A549 (cell line): ENCODE measurements around the gene SRRD. TPM values are rescaled to one million over a fixed set of nuclear protein-coding genes. Genes with fewer than 3 reads are reported as not detected.

Source experiments
- ATAC-seq, 2 experiments: fragments of 200-7000 bp in 1 of 2; fragments of >200 bp in 1 of 2; cut with Nextera tagmentation in 1 of 2; cut with Tn5 transposase in 1 of 2; 3 replicates each; pipeline versions ENCODE4 v1.8.0 to v1.9.1; 2018 to 2020; ENCODE audit warnings: mild to moderate bottlenecking in 1 of 2, moderate library complexity in 1 of 2
- CTCF ChIA-PET: fragments of 300-600 bp; sonication (Branson Sonifier 250); formaldehyde crosslinking; extraction: SDS; loops from one replicate; lab custom pipeline; 2021; ENCODE audit warnings: antibody characterized with exemption, inconsistent platforms; lab: Yijun Ruan, JAX
- POLR2A ChIA-PET: fragments of 350-600 bp; formaldehyde crosslinking; extraction: SDS; loops from one replicate; lab custom pipeline; 2021; ENCODE audit warnings: antibody characterized with exemption, inconsistent platforms; lab: Yijun Ruan, JAX
- DNase-seq, 2 experiments: peaks; one replicate each; pipeline versions ENCODE4 v3.0.0 to v3.0.0-alpha.2; 2011 to 2016; ENCODE audit warnings: low read depth in 1 of 2, low spot score in 1 of 2
- FAIRE-seq: peaks from 2 replicates; lab custom pipeline; 2011; peaks lifted over from hg19 to GRCh38; lab: Jason Lieb, UNC
- H3K27ac ChIP-seq, 2 experiments: fragments of >200 bp; sonication (Bioruptor Twin); formaldehyde crosslinking; 3 replicates each; pipeline ENCODE4 v1.5.1; 2016 to 2017
- H3K4me1 ChIP-seq: fragments of >200 bp; sonication (Bioruptor Twin); formaldehyde crosslinking; 3 replicates; pipeline ENCODE4 v1.6.1; 2016
- H3K4me2 ChIP-seq: fragments of >200 bp; sonication (Bioruptor Twin); formaldehyde crosslinking; 3 replicates; pipeline ENCODE4 v1.6.1; 2016
- H3K4me3 ChIP-seq: fragments of >200 bp; sonication (Bioruptor Twin); formaldehyde crosslinking; 3 replicates; pipeline ENCODE4 v1.5.1; 2016
- H3K9me3 ChIP-seq: fragments of >200 bp; sonication (Bioruptor Twin); formaldehyde crosslinking; 3 replicates; pipeline ENCODE4 v1.6.1; 2016
- BHLHE40 ChIP-seq: IDR thresholded peaks from 2 replicates; pipeline ENCODE4 v1.6.1; 2012; ENCODE audit warnings: low read depth, low read length, inconsistent platforms
- CBX8 ChIP-seq: fragments of 200-600 bp; sonication (generic); IDR thresholded peaks from 2 replicates; pipeline ENCODE4 v1.6.1; 2016
- ESRRA ChIP-seq: fragments of 150-350 bp; IDR thresholded peaks from 2 replicates; pipeline ENCODE4 v1.6.1; 2014; ENCODE audit warnings: mild to moderate bottlenecking, low read length, borderline replicate concordance
- FOSB ChIP-seq: fragments of 250-450 bp; sonication (Bioruptor Pico); IDR thresholded peaks from 2 replicates; pipeline ENCODE4 v1.5.0; 2020; ENCODE audit warnings: mild to moderate bottlenecking, moderate library complexity
- FOSL2 ChIP-seq, 2 experiments: fragments of 450-650 bp in 1 of 2; fragments of >200 bp in 1 of 2; sonication (Bioruptor Twin) in 1 of 2; formaldehyde crosslinking; IDR thresholded peaks; 2 replicates each; pipeline versions ENCODE4 v1.5.0 to v1.6.1; 2016 to 2020; ENCODE audit warnings: mild to moderate bottlenecking in 1 of 2, moderate library complexity in 1 of 2
- FOXS1 ChIP-seq: fragments of 250-450 bp; sonication (Bioruptor Pico); IDR thresholded peaks from 2 replicates; pipeline ENCODE4 v1.5.0; 2020; ENCODE audit warnings: mild to moderate bottlenecking, moderate library complexity
- GATA3 ChIP-seq: IDR thresholded peaks from 2 replicates; pipeline ENCODE4 v1.6.1; 2012; ENCODE audit warnings: borderline replicate concordance
- HDAC2 ChIP-seq: fragments of 200-600 bp; sonication (generic); IDR thresholded peaks from 2 replicates; pipeline ENCODE4 v1.6.1; 2016
- HEYL ChIP-seq: fragments of 250-450 bp; sonication (Bioruptor Pico); IDR thresholded peaks from 2 replicates; pipeline ENCODE4 v1.8.0; 2021; ENCODE audit warnings: mild to moderate bottlenecking, moderate library complexity
- HOXB13 ChIP-seq: fragments of 250-450 bp; sonication (Bioruptor Pico); IDR thresholded peaks from 2 replicates; pipeline ENCODE4 v1.5.0; 2020; ENCODE audit warnings: low read depth, mild to moderate bottlenecking, moderate library complexity
- HOXB5 ChIP-seq: fragments of 250-450 bp; sonication (Bioruptor Pico); IDR thresholded peaks from 2 replicates; pipeline ENCODE4 v1.5.0; 2020; ENCODE audit warnings: mild to moderate bottlenecking, moderate library complexity
- JUNB ChIP-seq: fragments of >200 bp; sonication (Bioruptor Twin); formaldehyde crosslinking; IDR thresholded peaks from 2 replicates; pipeline ENCODE4 v1.6.1; 2016
- KDM1A ChIP-seq: fragments of 200-600 bp; sonication (generic); IDR thresholded peaks from 2 replicates; pipeline ENCODE4 v1.6.1; 2016; ENCODE audit warnings: low read depth, mild to moderate bottlenecking
- NFE2L2 ChIP-seq: fragments of 150-350 bp; conservative IDR thresholded peaks from 2 replicates; pipeline ENCODE4 v1.6.1; 2014; ENCODE audit warnings: low read length
- PHF8 ChIP-seq: fragments of 200-600 bp; sonication (generic); IDR thresholded peaks from 2 replicates; pipeline ENCODE4 v1.6.1; 2016; ENCODE audit warnings: low read depth, mild to moderate bottlenecking, antibody characterized with exemption, moderate library complexity, borderline replicate concordance
- POLR2A ChIP-seq: IDR thresholded peaks from 2 replicates; pipeline ENCODE4 v1.6.1; 2012; ENCODE audit warnings: mild to moderate bottlenecking, low read length
- POLR2AphosphoS2 ChIP-seq: conservative IDR thresholded peaks from 2 replicates; pipeline ENCODE4 v1.6.1; 2012; ENCODE audit warnings: low read length, improper control_type of control experiment, inconsistent platforms
- RARB ChIP-seq: fragments of 250-450 bp; sonication (Bioruptor Pico); IDR thresholded peaks from 2 replicates; pipeline ENCODE4 v1.8.0; 2021; ENCODE audit warnings: mild to moderate bottlenecking, moderate library complexity
- RFX5 ChIP-seq: fragments of 450-650 bp; IDR thresholded peaks from 2 replicates; pipeline ENCODE4 v1.7.1; 2014; ENCODE audit warnings: antibody characterized with exemption, mild to moderate bottlenecking, moderate library complexity
- RNF2 ChIP-seq: fragments of 200-600 bp; sonication (generic); IDR thresholded peaks from 2 replicates; pipeline ENCODE4 v1.6.1; 2016; ENCODE audit warnings: low read depth, mild to moderate bottlenecking, antibody characterized with exemption, moderate library complexity, borderline replicate concordance
- TP53 ChIP-seq: fragments of 250-450 bp; sonication (Bioruptor Pico); IDR thresholded peaks from 2 replicates; pipeline ENCODE4 v1.5.0; 2021; ENCODE audit warnings: mild to moderate bottlenecking, moderate library complexity
- ZC3H11A ChIP-seq: fragments of 450-650 bp; IDR thresholded peaks from 2 replicates; pipeline ENCODE4 v1.6.1; 2014; ENCODE audit warnings: antibody characterized with exemption, mild to moderate bottlenecking
- ZFP36 ChIP-seq: fragments of 450-650 bp; IDR thresholded peaks from 2 replicates; pipeline ENCODE4 v1.6.1; 2014; ENCODE audit warnings: borderline replicate concordance; ENCODE audit not compliant: partially characterized antibody
- ZNF302 ChIP-seq: fragments of 250-450 bp; sonication (Bioruptor Pico); IDR thresholded peaks from 2 replicates; pipeline ENCODE4 v1.9.0; 2021; ENCODE audit warnings: inconsistent platforms, mild to moderate bottlenecking, moderate library complexity
- WGBS: methylation state at CpG from one replicate; pipeline ENCODE4 v1.1.6; 2017; ENCODE audit errors: missing lambda C conversion rate; 5-methylcytosine and 5-hydroxymethylcytosine counted together
- polyA plus RNA-seq, 4 experiments: library from polyadenylated mRNA; depleted of rRNA in 3 of 4; stranded (reverse); fragments of >200 nt; fragmentation: RNase III in 1 of 4; extraction: RNeasy Plus Mini Kit Qiagen cat#74134 plus additional on column Dnase treatment in 1 of 4; gene quantifications; 2 replicates in 3 of 4; 3 replicates in 1 of 4; pipeline ENCODE4 v1.2.3, GENCODE V29; 2011 to 2017
- TF ChIP-seq, protein P1 (sequence below): fragments of >200 bp; sonication (Bioruptor Twin); formaldehyde crosslinking; IDR thresholded peaks from 2 replicates; pipeline ENCODE4 v1.6.1; 2016
- TF ChIP-seq, protein P2 (sequence below): IDR thresholded peaks from 2 replicates; pipeline ENCODE4 v1.6.1; 2012
- TF ChIP-seq, protein P3 (sequence below): fragments of 250-450 bp; sonication (Bioruptor Pico); IDR thresholded peaks from 2 replicates; pipeline ENCODE4 v1.5.0; 2020; ENCODE audit warnings: low read depth, mild to moderate bottlenecking, moderate library complexity
- TF ChIP-seq, protein P4 (sequence below): fragments of >200 bp; sonication (Bioruptor Twin); formaldehyde crosslinking; IDR thresholded peaks from 3 replicates; pipeline ENCODE4 v1.5.1; 2016
- TF ChIP-seq, protein P5 (sequence below): fragments of 150-350 bp; IDR thresholded peaks from 2 replicates; pipeline ENCODE4 v1.6.1; 2014; ENCODE audit warnings: low read depth, mild to moderate bottlenecking, low read length

SRRD gene
- polyA plus RNA-seq, 2 of the 4 experiments (the other 2 are of a cell fraction), result 14.1 to 36.4 TPM

DNA sequence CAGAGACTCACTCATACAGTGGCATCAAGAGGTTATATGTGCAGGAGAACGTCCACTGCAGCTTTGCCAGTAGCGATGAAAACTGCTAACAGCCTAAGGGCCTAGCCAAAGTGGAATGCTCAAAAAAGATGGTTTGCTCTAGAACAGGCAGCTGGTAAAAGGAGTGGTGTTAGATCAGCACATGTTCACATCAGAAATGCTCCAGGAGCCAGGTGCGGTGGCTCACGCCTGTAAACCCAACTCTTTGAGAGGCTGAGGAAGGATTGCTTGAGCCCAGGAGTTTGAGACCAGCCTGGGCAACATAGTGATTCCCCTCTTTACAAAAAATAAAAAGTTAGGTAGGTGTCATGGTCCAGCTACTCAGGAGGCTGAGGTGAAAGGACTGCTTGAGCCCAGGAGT, 38.9 kb downstream of the SRRD start:
- Histone ChIP-seq H3K4me3 (no peak overlapping the region), H3K4me1 (peaks cover 11% of the 10 kb centered on the region; the same call in 2 of the 3 replicates), H3K9me3 (no peaks in the 10 kb centered on the region), H3K4me2 (no peak overlapping the region), H3K27ac (no peak overlapping the region)
- DNase-seq, result no peak
- no peak for FAIRE-seq
- CTCF ChIA-PET, result interaction anchor here (1.3 kb wide), 1 partner anchor 20 kb away, joined by 4 read pairs; no protein-coding TSS in a partner anchor
- ATAC-seq, result no peak
- 83% methylated on average over 2 of the region's 4 CpGs for WGBS
- TF ChIP-seq NFE2L2, result no peak
- no peak for TF ChIP-seq JUNB
- no peak for TF ChIP-seq POLR2A
- no peak for TF ChIP-seq ZNF302 (CRISPR knock-in tag)
- TF ChIP-seq, protein P1, sequence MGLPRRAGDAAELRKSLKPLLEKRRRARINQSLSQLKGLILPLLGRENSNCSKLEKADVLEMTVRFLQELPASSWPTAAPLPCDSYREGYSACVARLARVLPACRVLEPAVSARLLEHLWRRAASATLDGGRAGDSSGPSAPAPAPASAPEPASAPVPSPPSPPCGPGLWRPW, result no peak
- TF ChIP-seq RFX5, result no peak
- TF ChIP-seq POLR2AphosphoS2, result no peak
- TF ChIP-seq KDM1A, result no peak
- no peak for TF ChIP-seq RARB
- no peak for TF ChIP-seq CBX8
- no peak for TF ChIP-seq TP53 (CRISPR knock-in tag)
- TF ChIP-seq FOXS1, result no peak
- TF ChIP-seq, protein P2, sequence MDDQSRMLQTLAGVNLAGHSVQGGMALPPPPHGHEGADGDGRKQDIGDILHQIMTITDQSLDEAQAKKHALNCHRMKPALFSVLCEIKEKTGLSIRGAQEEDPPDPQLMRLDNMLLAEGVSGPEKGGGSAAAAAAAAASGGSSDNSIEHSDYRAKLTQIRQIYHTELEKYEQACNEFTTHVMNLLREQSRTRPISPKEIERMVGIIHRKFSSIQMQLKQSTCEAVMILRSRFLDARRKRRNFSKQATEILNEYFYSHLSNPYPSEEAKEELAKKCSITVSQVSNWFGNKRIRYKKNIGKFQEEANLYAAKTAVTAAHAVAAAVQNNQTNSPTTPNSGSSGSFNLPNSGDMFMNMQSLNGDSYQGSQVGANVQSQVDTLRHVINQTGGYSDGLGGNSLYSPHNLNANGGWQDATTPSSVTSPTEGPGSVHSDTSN, result no peak
- TF ChIP-seq, protein P3, sequence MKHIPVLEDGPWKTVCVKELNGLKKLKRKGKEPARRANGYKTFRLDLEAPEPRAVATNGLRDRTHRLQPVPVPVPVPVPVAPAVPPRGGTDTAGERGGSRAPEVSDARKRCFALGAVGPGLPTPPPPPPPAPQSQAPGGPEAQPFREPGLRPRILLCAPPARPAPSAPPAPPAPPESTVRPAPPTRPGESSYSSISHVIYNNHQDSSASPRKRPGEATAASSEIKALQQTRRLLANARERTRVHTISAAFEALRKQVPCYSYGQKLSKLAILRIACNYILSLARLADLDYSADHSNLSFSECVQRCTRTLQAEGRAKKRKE (CRISPR knock-in tag), result no peak
- TF ChIP-seq, protein P4, sequence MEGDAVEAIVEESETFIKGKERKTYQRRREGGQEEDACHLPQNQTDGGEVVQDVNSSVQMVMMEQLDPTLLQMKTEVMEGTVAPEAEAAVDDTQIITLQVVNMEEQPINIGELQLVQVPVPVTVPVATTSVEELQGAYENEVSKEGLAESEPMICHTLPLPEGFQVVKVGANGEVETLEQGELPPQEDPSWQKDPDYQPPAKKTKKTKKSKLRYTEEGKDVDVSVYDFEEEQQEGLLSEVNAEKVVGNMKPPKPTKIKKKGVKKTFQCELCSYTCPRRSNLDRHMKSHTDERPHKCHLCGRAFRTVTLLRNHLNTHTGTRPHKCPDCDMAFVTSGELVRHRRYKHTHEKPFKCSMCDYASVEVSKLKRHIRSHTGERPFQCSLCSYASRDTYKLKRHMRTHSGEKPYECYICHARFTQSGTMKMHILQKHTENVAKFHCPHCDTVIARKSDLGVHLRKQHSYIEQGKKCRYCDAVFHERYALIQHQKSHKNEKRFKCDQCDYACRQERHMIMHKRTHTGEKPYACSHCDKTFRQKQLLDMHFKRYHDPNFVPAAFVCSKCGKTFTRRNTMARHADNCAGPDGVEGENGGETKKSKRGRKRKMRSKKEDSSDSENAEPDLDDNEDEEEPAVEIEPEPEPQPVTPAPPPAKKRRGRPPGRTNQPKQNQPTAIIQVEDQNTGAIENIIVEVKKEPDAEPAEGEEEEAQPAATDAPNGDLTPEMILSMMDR, result no peak
- no peak for TF ChIP-seq BHLHE40
- TF ChIP-seq ZC3H11A, result no peak
- TF ChIP-seq HEYL, result no peak
- TF ChIP-seq, protein P5, sequence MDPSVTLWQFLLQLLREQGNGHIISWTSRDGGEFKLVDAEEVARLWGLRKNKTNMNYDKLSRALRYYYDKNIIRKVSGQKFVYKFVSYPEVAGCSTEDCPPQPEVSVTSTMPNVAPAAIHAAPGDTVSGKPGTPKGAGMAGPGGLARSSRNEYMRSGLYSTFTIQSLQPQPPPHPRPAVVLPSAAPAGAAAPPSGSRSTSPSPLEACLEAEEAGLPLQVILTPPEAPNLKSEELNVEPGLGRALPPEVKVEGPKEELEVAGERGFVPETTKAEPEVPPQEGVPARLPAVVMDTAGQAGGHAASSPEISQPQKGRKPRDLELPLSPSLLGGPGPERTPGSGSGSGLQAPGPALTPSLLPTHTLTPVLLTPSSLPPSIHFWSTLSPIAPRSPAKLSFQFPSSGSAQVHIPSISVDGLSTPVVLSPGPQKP, result no peak
- TF ChIP-seq GATA3, result no peak
- POLR2A ChIA-PET, result no interaction called here

DNA sequence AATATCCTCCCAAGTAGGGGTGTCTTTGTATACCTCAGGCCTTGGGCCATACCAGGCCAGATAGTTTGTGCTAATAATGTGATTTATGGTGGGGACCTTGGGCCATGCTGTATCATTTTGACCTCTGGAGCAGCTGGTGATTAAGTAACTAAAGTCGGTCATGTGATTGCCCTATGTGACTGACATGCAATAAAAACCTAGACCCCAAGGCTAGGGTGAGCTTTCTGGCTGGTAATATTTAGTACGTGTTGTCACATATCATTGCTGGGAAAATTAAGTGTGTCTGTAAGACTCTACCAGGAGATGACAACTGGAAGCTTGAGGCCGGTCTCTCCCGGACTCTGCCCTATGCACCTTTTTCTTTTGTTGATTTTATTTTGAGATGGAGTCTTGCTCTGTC, 41.2 kb downstream of the SRRD start:
- TF ChIP-seq FOSB (no peak), RARB (no peak), NFE2L2 (no peak), FOSL2 (IDR thresholded peaks at IDR 0.05) (no peak), FOSL2 (CRISPR knock-in tag; IDR thresholded peaks at IDR 0.05) (no peak), ESRRA (no peak), HOXB13 (CRISPR knock-in tag) (no peak), PHF8 (no peak), GATA3 (no peak), HDAC2 (no peak), ZFP36 (no peak), HOXB5 (CRISPR knock-in tag) (no peak), RNF2 (no peak), HEYL (no peak)
- TF ChIP-seq, protein P2, result no peak
- TF ChIP-seq, protein P1, result no peak
- TF ChIP-seq, protein P5, result no peak
- no peak overlapping the region for H3K27ac ChIP-seq
- ATAC-seq (no peak), FAIRE-seq (no peak), DNase-seq (no peak)
- H3K4me3 ChIP-seq, result no peak overlapping the region
- 92% methylated on average over 4 of the region's 4 CpGs for WGBS
- H3K9me3 ChIP-seq, result no peaks in the 10 kb centered on the region
- H3K4me1 ChIP-seq, result peaks cover 11% of the 10 kb centered on the region
- H3K4me2 ChIP-seq, result no peak overlapping the region
- CTCF ChIA-PET, result interaction anchor here (0.7 to 1.2 kb wide), 4 partner anchors 8 to 99 kb away, joined by 3 to 4 read pairs (median 4); no protein-coding TSS in a partner anchor
- POLR2A ChIA-PET, result no interaction called here
